HCT116 (cell line): Measurements from ENCODE around the gene ARHGEF40. TPM values are rescaled to one million over a fixed set of nuclear protein-coding genes. Genes with fewer than 3 reads are reported as not detected.

ENCODE experiments used
- ATAC-seq: fragments of 200-7000 bp; cut with Tn5 transposase; 2 replicates; pipeline ENCODE4 v1.9.1; 2020; ENCODE audit warnings: mild to moderate bottlenecking, moderate library complexity
- BruUV-seq: library from RNA; stranded (reverse); fragments of 400-500 nt; replicated peaks from 2 replicates; lab custom pipeline; 2021; lab: Mats Ljungman, UMichigan
- CTCF ChIA-PET: fragments of 300-600 bp; sonication (Branson Sonifier 250); formaldehyde crosslinking; loops from one replicate; lab custom pipeline; 2021; ENCODE audit warnings: antibody characterized with exemption; lab: Charles Lee
- POLR2A ChIA-PET: fragments of 300-600, 350-600 bp; sonication (Branson Sonifier 250); formaldehyde crosslinking; loops from one replicate; lab custom pipeline; 2021; ENCODE audit warnings: antibody characterized with exemption; lab: Charles Lee
- RAD21 ChIA-PET, 2 experiments: fragments of 300-600 bp; sonication (Branson Sonifier 250); formaldehyde crosslinking; loops; one replicate each; lab custom pipeline; 2023; ENCODE audit warnings: low total read pairs in 2 of 2; ENCODE audit not compliant: uncharacterized antibody in 2 of 2, unreplicated experiment in 2 of 2, low non-redundant PET in 1 of 2; lab: Charles Lee
- DNase-seq: peaks from one replicate; pipeline ENCODE4 v3.0.0-alpha.2; 2010; ENCODE audit warnings: low read depth, low spot score
- H2AFZ ChIP-seq: fragments of 200-600 bp; shearing (Covaris generic), sonication (generic); 2 replicates; pipeline ENCODE4 v1.6.1; 2017; ENCODE audit warnings: low read depth, mixed run types, mixed read lengths, antibody characterized with exemption, low read length; ENCODE audit not compliant: poor library complexity, severe bottlenecking
- H3K27ac ChIP-seq: 2 replicates; pipeline ENCODE4 v1.5.1; 2012; ENCODE audit warnings: low read depth, low read length
- H3K27me3 ChIP-seq: fragments of 200-600 bp; sonication (generic); 2 replicates; pipeline ENCODE4 v1.6.1; 2016; ENCODE audit warnings: mixed run types, low read length, mixed read lengths; ENCODE audit not compliant: insufficient read depth
- H3K36me3 ChIP-seq, 2 experiments: fragments of 200-500 bp in 1 of 2; fragments of 200-600 bp in 1 of 2; sonication (Bioruptor generic) in 1 of 2; sonication (generic) in 1 of 2; 2 replicates each; pipeline versions ENCODE4 v1.5.1 to v1.6.1; 2014 to 2016; ENCODE audit warnings: low read length in 2 of 2, inconsistent platforms in 1 of 2, mixed read lengths in 1 of 2, mixed run types in 1 of 2; ENCODE audit not compliant: insufficient read depth in 2 of 2, control insufficient read depth in 1 of 2
- H3K4me1 ChIP-seq, 2 experiments: fragments of 200-600 bp in 1 of 2; sonication (generic) in 1 of 2; 2 replicates each; pipeline versions ENCODE4 v1.5.1 to v1.6.1; 2012 to 2017; ENCODE audit warnings: low read length in 2 of 2, inconsistent platforms in 1 of 2, mild to moderate bottlenecking in 1 of 2, mixed read lengths in 1 of 2, mixed run types in 1 of 2, moderate library complexity in 1 of 2; ENCODE audit not compliant: insufficient read depth in 2 of 2, control insufficient read depth in 1 of 2
- H3K4me2 ChIP-seq: fragments of 200-600 bp; sonication (generic); 2 replicates; pipeline ENCODE4 v1.6.1; 2017; ENCODE audit warnings: mixed run types, low read length, mixed read lengths
- H3K4me3 ChIP-seq, 2 experiments: fragments of 200-600 bp in 1 of 2; sonication (generic) in 1 of 2; replicated peaks in 1 of 2; 2 replicates each; pipeline ENCODE4 v1.5.1; 2011 to 2016; ENCODE audit warnings: low read length in 2 of 2, control low read depth in 1 of 2, low read depth in 1 of 2, mild to moderate bottlenecking in 1 of 2, mixed read lengths in 1 of 2, mixed run types in 1 of 2
- H3K79me2 ChIP-seq: fragments of 200-600 bp; sonication (generic); 2 replicates; pipeline ENCODE4 v1.6.1; 2017; ENCODE audit warnings: mild to moderate bottlenecking, mixed run types, low read length, moderate library complexity, mixed read lengths; ENCODE audit not compliant: insufficient read depth
- H3K9ac ChIP-seq: fragments of 200-600 bp; sonication (generic); 2 replicates; pipeline ENCODE4 v1.6.1; 2016; ENCODE audit warnings: low read length, mixed read lengths
- H3K9me2 ChIP-seq: fragments of 200-600 bp; sonication (generic), shearing (Covaris generic); 2 replicates; pipeline ENCODE4 v1.6.1; 2017; ENCODE audit warnings: mixed run types, mild to moderate bottlenecking, moderate library complexity; ENCODE audit not compliant: insufficient read depth
- H3K9me3 ChIP-seq, 2 experiments: fragments of 200-500 bp in 1 of 2; fragments of 200-600 bp in 1 of 2; sonication (Bioruptor generic) in 1 of 2; sonication (generic) in 1 of 2; 2 replicates each; pipeline ENCODE4 v1.6.1; 2014 to 2017; ENCODE audit warnings: low read length in 2 of 2, mixed read lengths in 2 of 2, inconsistent platforms in 1 of 2, low read depth in 1 of 2, mild to moderate bottlenecking in 1 of 2, mixed run types in 1 of 2, moderate library complexity in 1 of 2; ENCODE audit not compliant: control insufficient read depth in 1 of 2, insufficient read depth in 1 of 2
- H4K20me1 ChIP-seq: fragments of 200-600 bp; sonication (generic), shearing (Covaris generic); 2 replicates; pipeline ENCODE4 v1.6.1; 2017; ENCODE audit warnings: mixed run types, mild to moderate bottlenecking, moderate library complexity; ENCODE audit not compliant: insufficient read depth
- CEBPB ChIP-seq: IDR thresholded peaks from 2 replicates; pipeline ENCODE4 v1.6.1; 2012; ENCODE audit warnings: low read depth
- EGR1 ChIP-seq: IDR thresholded peaks from 2 replicates; pipeline ENCODE4 v1.6.1; 2012; ENCODE audit warnings: low read depth
- ELF1 ChIP-seq: IDR thresholded peaks from 2 replicates; pipeline ENCODE4 v1.6.1; 2012; ENCODE audit warnings: low read depth, borderline replicate concordance
- EZH2 ChIP-seq: fragments of 200-600 bp; sonication (generic); IDR thresholded peaks from 2 replicates; pipeline ENCODE4 v1.6.1; 2017; ENCODE audit warnings: antibody characterized with exemption, mixed run types
- FOSL1 ChIP-seq: IDR thresholded peaks from 2 replicates; pipeline ENCODE4 v1.6.1; 2012; ENCODE audit warnings: low read depth
- JUND ChIP-seq: IDR thresholded peaks from 2 replicates; pipeline ENCODE4 v1.6.1; 2012
- MAX ChIP-seq: IDR thresholded peaks from 2 replicates; pipeline ENCODE4 v1.6.1; 2012
- POLR2A ChIP-seq: IDR thresholded peaks from 2 replicates; pipeline ENCODE4 v1.7.0; 2011; ENCODE audit warnings: borderline replicate concordance; ENCODE audit not compliant: insufficient read depth, insufficient read length; ENCODE audit errors: extremely low read depth
- RAD21 ChIP-seq: IDR thresholded peaks from 2 replicates; pipeline ENCODE4 v1.6.1; 2012; ENCODE audit warnings: low read depth, mild to moderate bottlenecking
- SIN3A ChIP-seq: IDR thresholded peaks from 2 replicates; pipeline ENCODE4 v1.6.1; 2012; ENCODE audit warnings: low read depth
- SRF ChIP-seq: IDR thresholded peaks from 2 replicates; pipeline ENCODE4 v1.6.1; 2012; ENCODE audit warnings: low read depth
- ZBTB33 ChIP-seq: IDR thresholded peaks from 2 replicates; pipeline ENCODE4 v1.6.1; 2011; ENCODE audit warnings: mild to moderate bottlenecking, low read length, moderate library complexity; ENCODE audit not compliant: insufficient replicate concordance; ENCODE audit errors: extremely low read depth
- intact Hi-C: fragments of 100-400 bp; cut with micrococcal nuclease; formaldehyde crosslinking; loops from 2 replicates; pipeline ENCODE4 v1.10.0; 2022
- total RNA-seq: library from RNA; stranded (reverse); gene quantifications from one replicate; pipeline ENCODE4 v1.2.1, GENCODE V29; 2021; ENCODE audit not compliant: unreplicated experiment

The ARHGEF40 gene
- total RNA-seq, 1 experiment from 2014 or later = 6.3 TPM

- Histone ChIP-seq H3K9me3 (no peaks in the 10 kb centered on the region), H4K20me1 (no peaks in the 10 kb centered on the region), H3K9ac (no peak overlapping the region), H3K9me2 (no peaks in the 10 kb centered on the region), H3K27ac (no peak overlapping the region), H3K4me3 (no peak overlapping the region), H3K4me1 (peaks cover 14 to 21% of the 10 kb centered on the region in 2 experiments; a peak in 3 of 4 replicates), H3K4me2 (no peak overlapping the region), H3K27me3 (no peaks in the 10 kb centered on the region), H3K36me3 (no peaks in the 10 kb centered on the region), H3K79me2 (no peaks in the 10 kb centered on the region), H2AFZ (no peak overlapping the region)
- ChIA-PET CTCF (interaction anchor here (1.8 kb wide), 1 partner anchor 13 kb away, joined by 6 read pairs; no protein-coding TSS in a partner anchor), POLR2A (no interaction called here), RAD21 (no interaction called here)
- ATAC-seq (no peak), DNase-seq (no peak)
- TF ChIP-seq FOSL1 (no peak), EGR1 (no peak), MAX (no peak), ZBTB33 (no peak), ELF1 (no peak), SRF (no peak), CEBPB (no peak), EZH2 (no peak), RAD21 (no peak), SIN3A (no peak), JUND (no peak), POLR2A (no peak)
- intact Hi-C loops = no loop called here
- no TSS peak for BruUV-seq
Observed at GRCh38 chr14:21026988-21027315, 43.2 kb upstream of the ARHGEF40 start.
